Adipocyte (in vitro differentiated cells): Measurements from ENCODE around the gene CEBPE.

Source experiments
- DNase-seq: peaks from one replicate; pipeline ENCODE4 v3.0.0-alpha.2; 2015; ENCODE audit warnings: low read depth
- H3K27me3 ChIP-seq: replicated peaks from 2 replicates; pipeline ENCODE4 v1.7.0; 2013; ENCODE audit warnings: mild to moderate bottlenecking, low read length, moderate library complexity; ENCODE audit not compliant: control insufficient read depth, insufficient read depth
- H3K36me3 ChIP-seq: 2 replicates; pipeline ENCODE4 v1.7.0; 2013; ENCODE audit warnings: low read length, mild to moderate bottlenecking, moderate library complexity; ENCODE audit not compliant: control insufficient read depth, insufficient read depth, severe bottlenecking
- H3K4me1 ChIP-seq: 2 replicates; pipeline ENCODE4 v1.7.0; 2013; ENCODE audit warnings: mild to moderate bottlenecking, low read length, moderate library complexity; ENCODE audit not compliant: control insufficient read depth, insufficient read depth
- H3K4me3 ChIP-seq: 2 replicates; pipeline ENCODE4 v1.7.0; 2013; ENCODE audit warnings: mild to moderate bottlenecking, low read length, moderate library complexity
- H3K9ac ChIP-seq: 2 replicates; pipeline ENCODE4 v1.7.0; 2013; ENCODE audit warnings: mild to moderate bottlenecking, low read length, moderate library complexity
- H3K9me3 ChIP-seq: 2 replicates; pipeline ENCODE4 v1.7.0; 2013; ENCODE audit warnings: mild to moderate bottlenecking, low read length, moderate library complexity; ENCODE audit not compliant: control insufficient read depth

Gene CEBPE

GRCh38 chr14:23154964-23155587 lies 36.0 kb upstream of the CEBPE start:
- H3K27me3 ChIP-seq, result no peaks in the 10 kb centered on the region
- peaks cover 2% of the 10 kb centered on the region for H3K36me3 ChIP-seq
- peak overlapping the region; percentile 83 for H3K9ac ChIP-seq
- peaks cover 46% of the 10 kb centered on the region for H3K4me1 ChIP-seq
- DNase-seq, result peak; percentile 88
- peak overlapping the region; percentile 74 for H3K4me3 ChIP-seq
- H3K9me3 ChIP-seq, result no peaks in the 10 kb centered on the region

GRCh38 chr14:23153851-23154796 lies 35.1 kb upstream of the CEBPE start:
- Histone ChIP-seq H3K36me3 (peaks cover 2% of the 10 kb centered on the region), H3K9ac (peak overlapping the region; percentile 83), H3K4me3 (peak overlapping the region; percentile 74), H3K9me3 (no peaks in the 10 kb centered on the region), H3K4me1 (peaks cover 37% of the 10 kb centered on the region), H3K27me3 (no peaks in the 10 kb centered on the region)
- peak; percentile 93 for DNase-seq

GRCh38 chr14:23151342-23151741 lies 32.3 kb upstream of the CEBPE start:
- DNase-seq, result no peak
- Histone ChIP-seq H3K9ac (no peak overlapping the region), H3K4me1 (peaks cover 32% of the 10 kb centered on the region), H3K9me3 (no peaks in the 10 kb centered on the region), H3K27me3 (no peaks in the 10 kb centered on the region), H3K4me3 (no peak overlapping the region), H3K36me3 (peaks cover 2% of the 10 kb centered on the region)

GRCh38 chr14:23149745-23150144 lies 30.7 kb upstream of the CEBPE start:
- Histone ChIP-seq H3K36me3 (peaks cover 2% of the 10 kb centered on the region), H3K9me3 (no peaks in the 10 kb centered on the region), H3K9ac (no peak overlapping the region), H3K4me3 (no peak overlapping the region), H3K4me1 (peaks cover 28% of the 10 kb centered on the region), H3K27me3 (no peaks in the 10 kb centered on the region)
- no peak for DNase-seq

GRCh38 chr14:23148591-23149249 lies 29.7 kb upstream of the CEBPE start:
- no peaks in the 10 kb centered on the region for H3K27me3 ChIP-seq
- no peaks in the 10 kb centered on the region for H3K9me3 ChIP-seq
- no peak overlapping the region for H3K4me3 ChIP-seq
- H3K4me1 ChIP-seq, result peaks cover 29% of the 10 kb centered on the region
- DNase-seq, result no peak
- H3K36me3 ChIP-seq, result peaks cover 2% of the 10 kb centered on the region
- H3K9ac ChIP-seq, result no peak overlapping the region

GRCh38 chr14:23147676-23148075 lies 28.6 kb upstream of the CEBPE start:
- H3K36me3 ChIP-seq, result peaks cover 2% of the 10 kb centered on the region
- H3K27me3 ChIP-seq, result no peaks in the 10 kb centered on the region

GRCh38 chr14:23146980-23147379 lies 27.9 kb upstream of the CEBPE start:
- peaks cover 38% of the 10 kb centered on the region for H3K4me1 ChIP-seq
- no peaks in the 10 kb centered on the region for H3K27me3 ChIP-seq
- no peaks in the 10 kb centered on the region for H3K9me3 ChIP-seq
- H3K9ac ChIP-seq, result no peak overlapping the region
- H3K4me3 ChIP-seq, result no peak overlapping the region
- DNase-seq, result no peak
- peaks cover 2% of the 10 kb centered on the region for H3K36me3 ChIP-seq

More at GRCh38 chr14:23147676-23148075, 28.6 kb upstream of the CEBPE start:
- Histone ChIP-seq H3K4me3 (no peak overlapping the region), H3K4me1 (peaks cover 31% of the 10 kb centered on the region), H3K9me3 (no peaks in the 10 kb centered on the region), H3K9ac (no peak overlapping the region)
- peak; percentile 58 for DNase-seq

- H3K27me3 ChIP-seq, result no peaks in the 10 kb centered on the region
- H3K4me3 ChIP-seq, result no peak overlapping the region
- no peak for DNase-seq
- H3K36me3 ChIP-seq, result peaks cover 2% of the 10 kb centered on the region
- peaks cover 42% of the 10 kb centered on the region for H3K4me1 ChIP-seq
- no peak overlapping the region for H3K9ac ChIP-seq
- H3K9me3 ChIP-seq, result no peaks in the 10 kb centered on the region
Observed at GRCh38 chr14:23146351-23146910, 27.4 kb upstream of the CEBPE start.

GRCh38 chr14:23145794-23146350 lies 26.8 kb upstream of the CEBPE start:
- H3K9ac ChIP-seq, result no peak overlapping the region

GRCh38 chr14:23143911-23144310 lies 24.9 kb upstream of the CEBPE start:
- Histone ChIP-seq H3K9me3 (no peaks in the 10 kb centered on the region), H3K4me1 (peaks cover 42% of the 10 kb centered on the region), H3K27me3 (no peaks in the 10 kb centered on the region), H3K9ac (no peak overlapping the region), H3K4me3 (peak overlapping the region; percentile 18), H3K36me3 (peaks cover 14% of the 10 kb centered on the region)
- peak; percentile 68 for DNase-seq

More at GRCh38 chr14:23145794-23146350, 26.8 kb upstream of the CEBPE start:
- Histone ChIP-seq H3K9me3 (no peaks in the 10 kb centered on the region), H3K4me3 (no peak overlapping the region), H3K27me3 (no peaks in the 10 kb centered on the region), H3K4me1 (peaks cover 42% of the 10 kb centered on the region), H3K36me3 (no peaks in the 10 kb centered on the region)
- no peak for DNase-seq
